GM19452 (cell line): ENCODE results near the gene TPCN1.
A peak's percentile ranks its signal among the peaks of the same experiment; 100 is the strongest.

ENCODE experiments used
- ATAC-seq: cut with Tn5 transposase; IDR thresholded peaks from one replicate; pipeline ENCODE4 v1.9.1; 2021; ENCODE audit not compliant: unreplicated experiment

Gene TPCN1

DNA sequence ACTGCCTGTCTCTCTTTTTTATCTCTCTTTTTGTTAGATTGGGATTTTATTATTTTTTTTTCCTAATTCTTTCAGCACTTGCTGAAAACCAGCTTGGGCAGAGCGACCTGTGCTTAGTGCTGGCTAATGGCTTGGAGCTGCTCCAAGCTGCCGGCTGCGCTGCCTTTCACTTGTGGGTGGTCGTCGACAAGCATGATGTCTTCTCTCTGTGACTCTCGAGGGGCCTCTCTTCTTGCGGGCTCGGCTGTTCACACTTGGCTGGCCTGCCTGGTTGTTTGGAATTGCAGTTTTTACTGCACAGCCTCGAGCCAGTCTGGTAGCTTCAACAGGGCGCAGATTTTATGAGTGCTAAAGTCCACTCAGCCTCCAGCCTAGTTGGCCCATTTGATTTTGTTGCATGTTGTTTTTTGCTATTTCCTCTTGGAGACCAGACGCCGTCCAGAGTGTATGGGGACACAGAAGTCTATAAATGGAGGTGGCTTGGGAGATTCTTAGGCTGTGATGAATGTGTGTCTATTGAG, 18.6 kb downstream of the TPCN1 start:
- ATAC-seq, result no peak

DNA sequence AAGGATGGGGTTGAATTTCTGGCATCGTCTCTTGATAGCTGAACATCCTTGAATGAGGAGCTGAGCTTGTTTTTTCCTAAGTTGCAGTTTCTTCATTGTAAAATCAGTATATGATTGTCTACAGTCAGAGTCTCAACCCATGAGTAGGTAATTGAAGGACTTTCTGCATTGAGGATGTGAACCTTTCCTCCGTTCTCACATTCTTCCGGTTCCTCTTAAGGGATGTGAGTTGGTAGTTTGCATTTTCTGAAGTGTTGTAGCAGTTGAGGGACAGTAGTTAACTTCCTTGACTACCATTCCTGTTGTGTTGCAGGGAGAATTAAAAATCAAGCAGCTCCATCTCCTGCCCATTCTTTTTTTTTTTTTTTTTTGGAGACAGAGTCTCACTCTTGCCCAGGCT, 19.1 kb downstream of the TPCN1 start:
- peak; percentile 73 for ATAC-seq

- no peak for ATAC-seq
Measured at GRCh38 chr12:113241191-113242025, 20.1 kb downstream of the TPCN1 start.

- ATAC-seq, result no peak
Measured at GRCh38 chr12:113242026-113242418, 20.8 kb downstream of the TPCN1 start.

- no peak for ATAC-seq
Measured at GRCh38 chr12:113242560-113242959, 21.3 kb downstream of the TPCN1 start.

DNA sequence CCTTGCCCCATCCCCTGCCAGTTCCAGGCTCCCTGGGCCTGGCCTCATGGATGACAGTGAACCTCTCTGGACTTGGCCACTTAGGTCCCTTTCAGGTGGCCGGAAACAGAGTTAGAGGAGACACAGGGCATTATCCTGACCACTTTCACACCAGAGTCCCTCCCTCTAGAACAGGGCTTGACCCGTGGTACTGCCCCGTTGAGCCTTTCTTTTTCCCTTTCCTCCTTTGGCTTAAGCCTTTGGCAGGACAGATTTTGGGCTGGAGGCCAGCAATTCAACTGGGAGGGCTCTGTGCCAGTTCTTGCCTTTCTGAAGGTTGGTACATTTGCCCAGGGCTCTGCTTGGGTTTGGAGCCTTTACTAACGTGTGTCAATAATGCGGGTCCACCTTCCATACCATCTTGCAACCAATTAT, 22.8 kb downstream of the TPCN1 start:
- no peak for ATAC-seq

GRCh38 chr12:113244478-113244958, 23.3 kb downstream of the TPCN1 start:
- no peak for ATAC-seq

GRCh38 chr12:113245695-113246477, 24.6 kb downstream of the TPCN1 start:
- ATAC-seq, result no peak

DNA sequence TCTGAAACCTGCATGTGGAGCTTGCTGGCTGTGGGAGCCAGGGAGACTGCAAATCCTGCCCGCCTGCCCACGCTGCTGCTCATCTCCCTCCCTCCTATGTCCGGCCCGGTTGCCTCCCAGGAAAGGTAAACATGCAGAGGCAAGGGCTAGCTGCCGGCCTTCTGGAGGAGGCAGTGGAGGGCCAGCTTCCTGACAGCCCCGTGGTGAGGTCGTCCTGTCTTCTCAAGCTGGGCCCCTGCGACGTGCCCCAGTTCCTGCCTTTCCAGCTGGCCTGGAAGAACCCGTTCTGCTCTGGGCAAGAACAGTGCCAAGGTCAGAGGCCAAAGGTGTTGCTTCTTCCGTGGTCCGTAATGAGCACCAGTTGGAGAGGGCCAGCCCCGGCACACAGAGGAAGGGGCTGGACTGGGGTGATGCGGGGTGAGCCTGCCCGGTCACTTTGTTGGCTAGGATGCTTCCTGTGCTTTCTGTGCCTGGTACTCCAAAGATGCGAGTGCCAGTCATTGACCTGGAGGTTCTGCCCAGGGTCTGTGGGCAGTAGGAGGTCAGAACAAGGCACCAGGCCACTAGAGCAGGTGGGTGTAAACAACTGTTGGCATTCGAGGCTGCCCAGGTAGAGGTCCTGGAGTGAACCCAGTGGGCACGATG, 25.3 kb downstream of the TPCN1 start:
- no peak for ATAC-seq

DNA sequence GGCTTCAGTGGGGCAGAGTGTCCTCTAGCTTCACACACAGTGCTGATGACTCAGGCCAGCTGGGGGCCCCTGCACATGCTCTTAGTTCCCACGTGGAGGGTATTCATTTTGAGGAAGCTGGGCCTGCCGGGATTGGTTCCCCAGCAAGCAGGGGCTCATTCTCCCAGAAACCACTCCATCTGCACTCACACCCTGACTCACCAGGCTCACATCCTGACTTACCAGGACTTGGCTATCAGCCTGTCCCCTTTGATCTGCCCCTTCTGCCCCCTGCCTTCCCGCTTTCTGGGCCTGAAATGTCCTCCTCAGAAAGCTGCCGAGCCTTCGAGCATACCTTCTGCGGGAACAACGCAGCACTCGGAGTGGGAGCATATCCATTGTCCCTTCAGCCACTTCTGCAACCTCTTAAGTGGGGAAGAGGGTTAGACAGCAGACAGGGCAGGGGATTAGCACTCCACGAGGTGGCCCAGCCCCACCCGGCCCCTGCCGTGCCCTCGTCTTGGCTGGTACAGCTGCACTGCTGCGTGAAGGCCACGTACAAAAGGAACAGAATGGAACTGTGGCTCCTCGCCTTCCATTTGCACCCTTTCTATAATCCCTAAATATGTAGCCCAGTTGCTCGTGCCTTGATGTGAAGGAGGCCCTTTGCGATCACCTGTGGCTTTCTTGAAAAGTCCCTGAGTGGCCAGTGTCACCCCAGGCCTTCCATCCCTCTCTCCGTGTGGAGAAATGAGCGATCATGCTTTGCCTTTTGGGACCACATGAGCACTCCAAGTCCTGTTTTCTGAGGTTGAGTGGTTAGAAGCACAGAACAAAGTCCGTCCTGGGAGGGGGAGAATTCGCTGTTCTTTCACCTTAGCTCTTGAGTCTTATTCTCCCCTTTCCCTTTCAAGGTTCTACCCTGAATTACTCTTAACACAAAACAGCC, 26.1 kb downstream of the TPCN1 start:
- no peak for ATAC-seq

DNA sequence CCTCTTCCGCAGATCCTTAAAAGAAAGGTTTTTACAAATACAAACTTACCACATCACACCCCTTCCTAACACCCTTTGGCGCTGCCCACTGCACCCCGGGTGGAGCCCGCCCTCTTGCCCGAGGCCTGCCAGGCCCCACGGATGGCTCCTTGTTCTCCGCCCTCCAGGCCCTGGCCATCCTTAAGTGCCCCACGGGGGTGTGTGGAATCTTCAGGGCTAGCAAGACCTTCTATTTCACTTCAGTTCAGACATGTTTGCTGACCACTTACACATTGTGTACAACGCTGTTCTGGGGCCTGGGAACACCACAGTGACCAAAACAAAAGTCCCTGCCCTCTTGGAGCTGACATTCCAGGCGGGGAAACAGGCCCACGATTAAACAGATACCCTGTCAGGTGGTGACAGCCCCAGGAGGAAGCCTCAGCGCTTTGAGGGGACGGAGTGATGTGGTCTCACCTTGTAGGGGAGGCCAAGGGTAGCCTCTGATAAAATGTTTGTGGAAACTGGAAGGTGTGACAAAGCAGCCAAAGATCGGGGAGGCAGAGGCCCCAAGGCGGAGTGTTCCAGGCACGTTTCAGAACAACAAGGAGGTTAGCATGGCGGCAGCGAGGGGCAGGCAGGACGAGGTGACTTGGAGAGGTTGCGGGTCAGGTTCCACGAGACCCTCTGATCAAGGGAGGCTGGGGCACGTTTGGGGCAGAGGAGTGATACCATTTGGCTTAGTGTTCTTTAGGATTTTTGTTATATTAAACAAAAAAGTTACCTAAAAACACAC, 27.0 kb downstream of the TPCN1 start:
- ATAC-seq, result no peak

DNA sequence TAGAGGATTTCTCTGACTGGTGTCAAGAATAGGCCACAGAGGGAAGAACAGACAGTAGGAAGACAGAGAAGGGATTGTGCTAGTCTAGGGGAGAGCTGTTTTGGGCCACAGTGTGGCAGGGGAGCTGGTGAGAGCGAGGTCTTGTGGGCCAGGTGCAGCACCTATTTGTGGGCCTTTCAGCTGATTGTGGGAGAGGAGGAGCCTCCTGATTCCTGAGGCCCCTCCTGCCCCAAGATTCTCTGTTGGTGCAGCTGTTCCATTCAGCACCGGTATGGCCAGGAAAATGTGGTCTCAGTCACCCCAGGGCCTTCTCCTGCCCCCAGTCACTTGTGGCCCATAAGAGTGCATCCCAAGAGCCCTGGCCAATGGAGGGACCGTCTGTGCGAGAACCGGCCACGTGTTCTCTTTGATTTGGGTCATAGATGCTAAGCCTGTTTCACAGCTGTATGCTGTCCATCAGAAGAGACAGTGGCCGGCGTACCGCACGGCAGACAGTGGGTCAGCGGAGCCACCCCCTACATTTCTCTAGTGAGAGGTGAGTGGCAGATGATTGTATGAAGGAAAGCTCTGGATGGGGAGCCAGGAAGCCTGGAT, 27.7 kb downstream of the TPCN1 start:
- ATAC-seq, result no peak

DNA sequence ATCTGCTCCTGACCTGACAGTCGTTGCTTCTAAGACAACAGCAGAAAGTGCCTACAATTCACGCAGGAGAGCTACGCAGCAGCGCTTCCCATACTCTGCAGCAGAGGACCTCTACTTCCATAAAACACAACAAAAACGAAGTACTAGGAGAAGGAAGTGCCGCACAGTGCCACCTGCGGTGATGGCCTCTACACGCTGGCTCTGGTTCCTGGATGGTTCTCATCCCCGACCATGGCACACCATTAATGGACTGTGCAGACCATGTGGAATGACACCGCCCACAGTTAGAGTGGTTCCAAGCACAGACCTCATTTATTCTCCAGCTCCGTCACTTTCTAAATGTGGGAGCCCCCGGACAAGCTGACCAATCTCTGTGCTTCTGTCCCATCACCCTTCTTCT, 28.3 kb downstream of the TPCN1 start:
- no peak for ATAC-seq

DNA sequence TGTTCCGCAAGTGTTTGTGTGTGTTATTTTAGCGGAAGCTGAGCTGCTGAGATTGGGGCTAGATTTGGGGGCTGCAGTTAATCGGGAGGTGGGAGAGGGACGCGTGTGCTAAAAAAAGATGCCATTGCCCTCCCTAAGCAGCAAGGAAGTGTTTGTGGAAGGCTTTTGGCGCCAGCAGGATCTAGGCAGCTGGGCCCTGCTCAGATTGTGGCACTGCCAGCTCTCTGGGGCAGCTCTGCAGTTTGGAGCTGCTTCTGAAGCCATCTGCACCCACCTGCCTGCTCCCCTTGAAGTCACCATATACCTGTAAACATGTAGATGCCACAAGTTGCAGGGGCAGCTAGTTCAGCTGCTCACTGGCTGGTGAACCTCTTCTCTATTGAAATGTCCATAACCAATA, 28.8 kb downstream of the TPCN1 start:
- no peak for ATAC-seq

DNA sequence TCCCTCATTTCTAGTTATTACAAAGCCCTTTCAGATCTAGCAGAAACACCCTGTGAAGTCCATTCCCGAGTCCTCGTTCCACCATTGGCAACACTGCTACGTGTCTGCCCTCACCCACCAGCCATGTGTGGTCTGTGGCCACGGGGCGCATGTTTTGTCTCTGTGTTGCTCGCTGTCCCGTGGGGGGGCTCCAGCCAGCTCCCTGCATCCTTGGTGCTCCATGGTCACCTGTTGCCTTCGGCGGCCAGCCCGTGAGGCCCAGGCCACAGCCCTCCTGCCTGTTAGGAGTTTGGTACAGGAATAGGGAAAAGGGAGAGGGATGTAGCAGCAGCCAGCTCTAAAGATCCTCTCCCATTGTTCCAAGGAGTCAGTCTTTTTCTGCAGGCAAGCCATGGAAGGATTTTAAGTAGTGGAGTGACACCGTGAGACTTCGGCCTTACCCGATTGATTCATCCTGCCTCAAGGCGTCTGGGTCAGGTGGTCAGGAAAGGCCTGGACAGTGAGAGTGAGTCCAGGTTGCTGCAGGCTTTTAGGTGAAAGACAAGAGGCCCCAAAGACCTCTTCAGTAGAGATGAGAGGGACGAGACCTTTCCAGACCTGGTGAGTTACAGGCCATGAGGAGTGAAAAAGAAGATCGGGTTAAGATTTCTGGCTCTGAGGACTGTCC, 30.3 kb downstream of the TPCN1 start:
- no peak for ATAC-seq

- ATAC-seq, result no peak
Measured at GRCh38 chr12:113252494-113252893, 31.2 kb downstream of the TPCN1 start.

GRCh38 chr12:113253532-113254285, 32.4 kb downstream of the TPCN1 start:
- ATAC-seq, result no peak

GRCh38 chr12:113254298-113254697, 33.0 kb downstream of the TPCN1 start:
- ATAC-seq, result no peak
